ENCODE measurements around the gene C11orf86.
A peak's percentile ranks its signal among the peaks of the same experiment; 100 is the strongest.
"Not testable (repeated sequence)": the region's sequence is repeated elsewhere in the genome, so short reads cannot be mapped to it uniquely, and the experiment has no call there.

C11orf86 gene

GRCh38 chr11:66992041-66992440 lies 16.9 kb downstream of the C11orf86 start:
- DNase-seq (ENCODE audit: low spot score) = no peak

- DNase-seq (ENCODE audit: low spot score) = no peak
These were observed 21.6 kb downstream of the C11orf86 start for GRCh38 chr11:66996609-66997273.

- DNase-seq (ENCODE audit: low spot score) = no peak
These were observed 24.5 kb downstream of the C11orf86 start for GRCh38 chr11:66999555-66999954.

GRCh38 chr11:67001332-67001731 lies 26.2 kb downstream of the C11orf86 start:
- DNase-seq (ENCODE audit: low spot score) = no peak

- DNase-seq (ENCODE audit: low spot score) = peak; percentile 72
These were observed 27.3 kb downstream of the C11orf86 start for GRCh38 chr11:67002297-67002913.

- DNase-seq (ENCODE audit: low spot score) = no peak
These were observed 27.9 kb downstream of the C11orf86 start for GRCh38 chr11:67002921-67003411.

- DNase-seq (ENCODE audit: low spot score) = not testable (repeated sequence)
These were observed 30.1 kb downstream of the C11orf86 start for GRCh38 chr11:67005200-67005599.

- DNase-seq (ENCODE audit: low spot score) = peak; percentile 91
These were observed 31.2 kb downstream of the C11orf86 start for GRCh38 chr11:67006029-67006884.

- no peak for DNase-seq (ENCODE audit: low spot score)
These were observed 32.0 kb downstream of the C11orf86 start for GRCh38 chr11:67007126-67007525.

- no peak for DNase-seq (ENCODE audit: low spot score)
These were observed 35.3 kb downstream of the C11orf86 start for GRCh38 chr11:67010296-67010905.

GRCh38 chr11:67013511-67014045 lies 38.5 kb downstream of the C11orf86 start:
- no peak for DNase-seq (ENCODE audit: low spot score)

GRCh38 chr11:67014343-67014742 lies 39.2 kb downstream of the C11orf86 start:
- DNase-seq (ENCODE audit: low spot score) = no peak

- DNase-seq (ENCODE audit: low spot score) = no peak
These were observed 39.9 kb downstream of the C11orf86 start for GRCh38 chr11:67015048-67015447.

- no peak for DNase-seq (ENCODE audit: low spot score)
These were observed 41.4 kb downstream of the C11orf86 start for GRCh38 chr11:67016550-67016949.

- DNase-seq (ENCODE audit: low spot score) = no peak
These were observed 45.8 kb downstream of the C11orf86 start for GRCh38 chr11:67020949-67021348.

GRCh38 chr11:67022341-67022933 lies 47.3 kb downstream of the C11orf86 start:
- no peak for DNase-seq (ENCODE audit: low spot score)

- peak; percentile 77 for DNase-seq (ENCODE audit: low spot score)
These were observed 48.2 kb downstream of the C11orf86 start, which contains the start of gene SYT12 for GRCh38 chr11:67022961-67023956. SYT12 (plus strand) TSS chr11:67023134; CDS start chr11:67030145, 7,011 bp downstream.

GRCh38 chr11:67023957-67024353 lies 48.9 kb downstream of the C11orf86 start:
- no peak for DNase-seq (ENCODE audit: low spot score)

- no peak for DNase-seq (ENCODE audit: low spot score)
These were observed 49.3 kb downstream of the C11orf86 start for GRCh38 chr11:67024410-67024809.

GRCh38 chr11:67024966-67025365 lies 49.9 kb downstream of the C11orf86 start:
- no peak for DNase-seq (ENCODE audit: low spot score)
